Epithelial cell of esophagus (primary cell): ENCODE data around the gene STRC.
"Not testable (repeated sequence)": the region's sequence is repeated elsewhere in the genome, so short reads cannot be mapped to it uniquely, and the experiment has no call there.

Experiments
- DNase-seq: peaks from one replicate; pipeline ENCODE4 v3.0.0; 2010; ENCODE audit warnings: low read depth
- H3K4me3 ChIP-seq: 2 replicates; pipeline ENCODE4 v1.5.1; 2011; ENCODE audit warnings: mild to moderate bottlenecking, low read length, control low read depth
- TF ChIP-seq, protein P1 (sequence below): IDR thresholded peaks from 2 replicates; pipeline ENCODE4 v1.5.1; 2011; ENCODE audit warnings: low read depth, mild to moderate bottlenecking, low read length, control low read depth, inconsistent platforms; ENCODE audit not compliant: insufficient read depth; ENCODE audit errors: missing control alignments

Gene STRC

DNA sequence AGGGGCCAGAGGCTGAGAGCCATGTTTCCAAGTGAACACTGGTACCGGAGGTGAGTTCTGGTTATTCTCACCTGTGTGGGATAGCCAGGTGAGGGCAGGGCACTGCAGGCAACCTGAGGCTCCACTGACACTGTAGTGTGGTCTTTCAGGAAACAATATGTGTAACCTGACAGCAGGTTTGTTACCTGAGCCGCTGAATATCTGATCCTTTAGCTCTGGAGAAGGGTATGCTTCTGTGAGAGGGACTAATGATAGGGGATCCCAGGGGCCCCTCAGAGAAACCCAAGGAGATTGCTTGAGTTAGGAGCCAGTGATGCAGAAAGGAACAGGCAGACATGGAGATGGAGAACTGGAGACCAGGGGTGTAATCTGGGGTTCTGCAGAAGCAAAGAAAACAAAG, at the start of gene STRC:
TSS of gene STRC (minus strand) at position 101 of the 400 bp plus-strand sequence. CDS start at position 23, 78 bp downstream.
- not testable (repeated sequence) for H3K4me3 ChIP-seq, DNase-seq

GRCh38 chr15:43666177-43666576, 47.6 kb upstream of the STRC start:
- not testable (repeated sequence) for H3K4me3 ChIP-seq, DNase-seq

GRCh38 chr15:43663333-43663732, 44.7 kb upstream of the STRC start:
- not testable (repeated sequence) for H3K4me3 ChIP-seq, DNase-seq

GRCh38 chr15:43662293-43662692, 43.7 kb upstream of the STRC start:
- H3K4me3 ChIP-seq, DNase-seq: not testable (repeated sequence)

DNA sequence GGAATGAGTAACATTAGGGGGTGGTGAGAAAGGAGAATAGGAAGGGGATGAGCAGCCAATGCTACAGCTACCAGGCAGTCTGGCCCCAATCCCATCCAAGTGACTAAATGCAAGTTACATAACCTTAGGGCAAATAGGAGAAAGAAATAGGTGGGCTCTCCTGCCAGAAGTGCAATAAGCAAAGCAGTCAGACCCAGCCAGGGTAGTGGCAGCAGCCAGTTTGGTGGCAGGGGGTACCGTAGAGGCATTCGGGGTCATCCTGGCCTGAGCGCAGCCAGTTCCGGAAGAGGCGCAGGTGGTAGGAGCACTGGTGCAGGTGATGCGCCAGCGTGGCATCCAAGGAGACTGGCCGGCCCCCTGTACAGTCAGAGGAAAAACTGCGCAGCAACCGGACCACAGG, 41.1 kb upstream of the STRC start:
- DNase-seq, H3K4me3 ChIP-seq: not testable (repeated sequence)

DNA sequence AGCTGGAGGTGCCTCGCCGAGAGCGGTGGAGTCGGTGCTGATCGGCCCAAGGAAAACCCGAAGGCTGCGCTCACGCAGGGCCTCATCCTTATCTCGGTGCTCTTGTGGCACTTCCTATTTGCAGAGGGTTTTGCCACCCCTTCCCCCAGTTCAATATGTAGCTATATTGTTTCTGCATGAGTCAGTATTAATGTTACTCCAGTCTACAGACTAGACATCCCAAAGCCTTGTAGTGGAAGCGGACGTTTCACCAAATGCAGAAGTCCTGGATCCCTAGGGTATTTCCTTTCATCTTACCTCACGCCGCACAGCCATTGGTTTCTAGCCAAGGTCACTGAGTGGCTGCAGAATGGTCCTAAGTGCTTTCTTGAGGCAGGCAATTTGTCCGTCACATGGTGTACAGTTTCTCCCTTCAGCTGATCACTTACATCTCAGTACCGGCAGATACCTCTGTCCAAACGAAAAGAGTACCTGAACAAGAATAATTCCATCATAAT, 30.9 kb upstream of the STRC start:
- not testable (repeated sequence) for DNase-seq, H3K4me3 ChIP-seq

DNA sequence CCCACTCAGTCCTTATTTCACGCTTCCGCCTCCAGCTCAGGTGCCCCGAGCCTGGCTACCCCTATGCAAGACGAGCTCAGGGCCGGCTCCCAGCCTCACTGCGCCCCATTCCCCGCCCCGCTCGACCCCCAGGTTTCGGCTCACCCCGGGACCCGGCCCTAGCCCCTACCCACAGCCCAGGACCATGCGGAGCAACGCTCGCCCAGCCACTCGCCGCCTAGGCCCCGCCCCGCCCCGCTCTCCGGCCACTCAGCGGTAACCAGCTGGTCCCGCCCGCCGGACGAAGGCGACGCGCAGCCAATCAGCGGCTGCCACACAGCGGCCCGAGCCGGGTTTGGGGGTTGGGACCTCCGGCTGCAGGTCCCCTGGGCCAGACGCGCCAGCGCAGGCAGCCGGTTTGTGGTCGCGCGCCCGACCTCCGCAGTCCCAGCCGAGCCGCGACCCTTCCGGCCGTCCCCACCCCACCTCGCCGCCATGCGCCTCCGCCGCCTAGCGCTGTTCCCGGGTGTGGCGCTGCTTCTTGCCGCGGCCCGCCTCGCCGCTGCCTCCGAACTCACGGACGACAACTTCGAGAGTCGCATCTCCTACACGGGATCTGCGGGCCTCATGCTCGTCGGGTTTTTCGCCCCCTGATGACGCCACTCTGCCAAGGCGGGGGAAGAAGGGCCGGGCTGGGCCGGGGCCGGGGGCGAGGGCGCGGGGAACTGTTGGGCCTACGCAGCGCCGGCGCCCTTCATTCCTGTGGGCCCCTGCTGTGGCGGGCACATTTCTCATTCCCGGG, 30.2 kb upstream of the STRC start, which contains the start of gene CATSPER2:
TSS of gene CATSPER2 (minus strand) at position 196 of the 781 bp plus-strand sequence. CDS start 783 bp downstream, outside the sequence.
- DNase-seq = no peak
- TF ChIP-seq, protein P1, sequence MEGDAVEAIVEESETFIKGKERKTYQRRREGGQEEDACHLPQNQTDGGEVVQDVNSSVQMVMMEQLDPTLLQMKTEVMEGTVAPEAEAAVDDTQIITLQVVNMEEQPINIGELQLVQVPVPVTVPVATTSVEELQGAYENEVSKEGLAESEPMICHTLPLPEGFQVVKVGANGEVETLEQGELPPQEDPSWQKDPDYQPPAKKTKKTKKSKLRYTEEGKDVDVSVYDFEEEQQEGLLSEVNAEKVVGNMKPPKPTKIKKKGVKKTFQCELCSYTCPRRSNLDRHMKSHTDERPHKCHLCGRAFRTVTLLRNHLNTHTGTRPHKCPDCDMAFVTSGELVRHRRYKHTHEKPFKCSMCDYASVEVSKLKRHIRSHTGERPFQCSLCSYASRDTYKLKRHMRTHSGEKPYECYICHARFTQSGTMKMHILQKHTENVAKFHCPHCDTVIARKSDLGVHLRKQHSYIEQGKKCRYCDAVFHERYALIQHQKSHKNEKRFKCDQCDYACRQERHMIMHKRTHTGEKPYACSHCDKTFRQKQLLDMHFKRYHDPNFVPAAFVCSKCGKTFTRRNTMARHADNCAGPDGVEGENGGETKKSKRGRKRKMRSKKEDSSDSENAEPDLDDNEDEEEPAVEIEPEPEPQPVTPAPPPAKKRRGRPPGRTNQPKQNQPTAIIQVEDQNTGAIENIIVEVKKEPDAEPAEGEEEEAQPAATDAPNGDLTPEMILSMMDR = no peak
- H3K4me3 ChIP-seq = no peak within 1 kb of the TSS

GRCh38 chr15:43638464-43639204, 20.0 kb upstream of the STRC start:
- DNase-seq, H3K4me3 ChIP-seq: not testable (repeated sequence)

- DNase-seq, H3K4me3 ChIP-seq: not testable (repeated sequence)
These were observed 8.3 kb upstream of the STRC start for GRCh38 chr15:43626937-43627336.

GRCh38 chr15:43625106-43625505, 6.5 kb upstream of the STRC start:
- TF ChIP-seq, protein P1 = no peak
- DNase-seq = no peak
- no peak overlapping the region for H3K4me3 ChIP-seq

DNA sequence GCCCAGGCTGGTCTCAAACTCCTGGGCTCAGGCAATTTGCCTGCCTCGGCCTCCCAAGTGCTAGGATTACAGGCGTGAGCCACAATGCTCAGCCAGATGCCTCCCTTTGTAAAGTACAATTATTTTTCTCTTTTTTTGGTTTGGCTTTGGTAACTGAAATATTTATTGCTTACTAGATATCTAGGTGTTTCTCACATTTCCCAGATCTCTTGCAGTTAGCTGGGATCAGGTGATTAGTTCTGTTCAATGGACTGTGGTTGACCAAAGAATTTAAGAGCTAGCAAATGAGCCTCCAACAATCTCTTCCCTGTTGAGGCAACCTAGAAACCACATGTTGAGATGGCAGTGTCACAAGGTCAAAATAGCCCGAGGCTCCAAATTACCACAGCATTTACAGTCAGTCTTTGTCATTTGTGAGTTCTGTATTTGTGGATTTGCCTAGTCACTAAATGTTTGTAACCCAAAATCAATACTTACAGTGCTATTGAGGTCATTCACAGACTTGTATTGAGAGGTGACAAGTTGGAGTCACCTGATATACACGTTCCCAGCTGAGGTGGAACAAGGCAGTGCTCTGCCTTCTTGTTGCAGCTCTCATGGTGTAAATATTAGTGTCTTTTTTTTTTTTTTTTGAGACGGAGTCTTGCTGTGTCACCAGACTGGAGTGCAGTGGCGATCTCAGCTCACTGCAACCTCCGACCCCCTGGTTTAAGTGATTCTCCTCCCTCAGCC, 3.6 kb upstream of the STRC start:
- DNase-seq, H3K4me3 ChIP-seq: not testable (repeated sequence)

DNA sequence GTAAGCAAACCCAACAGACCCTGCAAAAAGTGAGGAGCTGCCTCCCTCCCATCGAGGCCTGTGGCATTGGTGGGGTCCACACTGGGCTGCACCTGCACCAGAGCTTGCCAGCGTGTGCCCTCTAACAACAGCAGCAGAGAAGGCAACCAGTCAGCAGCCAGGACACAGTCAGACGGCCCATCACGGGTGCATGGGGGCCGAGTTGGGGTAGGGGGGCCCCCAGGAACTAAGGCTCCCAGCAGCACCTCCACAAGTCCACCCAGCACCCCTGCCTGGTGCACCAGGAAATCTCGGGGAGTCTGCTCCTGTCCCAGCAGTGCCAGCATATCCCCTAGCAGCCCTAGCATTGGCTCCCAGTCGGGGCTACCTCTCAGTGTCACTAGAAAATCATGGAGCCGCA, 850 bp downstream of the STRC start:
- not testable (repeated sequence) for DNase-seq, H3K4me3 ChIP-seq

DNA sequence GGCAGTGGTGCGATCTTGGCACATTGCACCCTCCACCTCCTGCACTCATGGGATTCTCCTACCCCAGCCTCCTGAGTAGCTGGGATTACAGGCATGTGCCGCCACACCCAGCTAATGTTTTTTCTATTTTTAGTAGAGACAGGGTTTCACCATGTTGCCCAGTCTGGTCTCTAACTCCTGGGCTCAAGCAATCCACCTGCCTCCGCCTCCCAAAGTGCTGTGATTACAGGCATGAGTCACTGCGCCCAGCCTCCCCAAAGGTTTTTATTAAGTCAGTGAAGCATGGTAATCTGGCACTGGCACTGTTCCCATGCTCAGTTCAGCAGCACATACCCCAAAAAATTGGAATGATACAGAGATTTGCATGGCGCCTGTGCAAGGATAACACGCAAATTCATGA, 16.4 kb downstream of the STRC start:
- H3K4me3 ChIP-seq = not testable (repeated sequence)
- DNase-seq = peak; percentile 65

GRCh38 chr15:43600200-43600599, 18.4 kb downstream of the STRC start:
- H3K4me3 ChIP-seq, DNase-seq: not testable (repeated sequence)

GRCh38 chr15:43599131-43599530, 19.5 kb downstream of the STRC start:
- DNase-seq, H3K4me3 ChIP-seq: not testable (repeated sequence)

GRCh38 chr15:43593328-43594190, 25.0 kb downstream of the STRC start, which contains the start of gene CKMT1B:
TSS of gene CKMT1B (plus strand) at chr15:43594027. CDS start at chr15:43594219, 192 bp downstream.
- DNase-seq = not testable (repeated sequence)
- peak within 1 kb of the TSS; percentile 15 for H3K4me3 ChIP-seq
